ENCODE results near the gene SUDS3. TPM values are rescaled to one million over a fixed set of nuclear protein-coding genes. Genes with fewer than 3 reads are reported as not detected.

The SUDS3 gene
- total RNA-seq, 1 experiment from 2014 or later = 50.5 TPM

- H2AFZ ChIP-seq (ENCODE audit: low read length) = no peak overlapping the region
- H3K79me1 ChIP-seq (ENCODE audit: insufficient read depth, low read depth, low read length, poor library complexity, severe bottlenecking) = no peaks in the 10 kb centered on the region
- no CpG with 5 or more reads among the region's 3 CpGs for WGBS (ENCODE audit: extremely low coverage, insufficient read length, low lambda C conversion rate)
- H3K4ac ChIP-seq (ENCODE audit: low read depth, low read length) = no peak overlapping the region
- H2BK5ac ChIP-seq (ENCODE audit: insufficient read length, low read length) = no peak overlapping the region
- H3K4me1 ChIP-seq (ENCODE audit: insufficient read depth, low read length) = no peaks in the 10 kb centered on the region
- no peak for DNase-seq
- H4K5ac ChIP-seq (ENCODE audit: insufficient read length, low read depth, low read length) = no peak overlapping the region
- H3K18ac ChIP-seq (ENCODE audit: insufficient read length, low read depth, low read length) = no peak overlapping the region
- no peak overlapping the region for H3K14ac ChIP-seq (ENCODE audit: insufficient read depth, low read length)
- Mint-ChIP-seq H3K27ac (no peak overlapping the region), H3K36me3 (ENCODE audit: insufficient read depth in 1 of 3, low read depth in 3 of 3) (no peaks in the 10 kb centered on the region), H3K4me3 (no peak overlapping the region), H3K27me3 (ENCODE audit: low read depth) (no peaks in the 10 kb centered on the region), H3K9me3 (no peaks in the 10 kb centered on the region), H3K4me1 (peaks cover 4 to 5% of the 10 kb centered on the region in 2 experiments; a peak in 2 of 4 replicates)
- no peak overlapping the region for H4K8ac ChIP-seq (replicated peaks; ENCODE audit: insufficient read length, low read depth, low read length)
- no peaks in the 10 kb centered on the region for H4K20me1 ChIP-seq (ENCODE audit: control insufficient read depth, insufficient read depth, insufficient read length)
- H4K91ac ChIP-seq (ENCODE audit: insufficient read length, low read depth, low read length) = no peak overlapping the region
- H3K9me3 ChIP-seq (ENCODE audit: control insufficient read depth, low read depth, low read length) = no peaks in the 10 kb centered on the region
- no peak overlapping the region for H3K27ac ChIP-seq (ENCODE audit: insufficient read length, low read depth, low read length)
- H3K4me2 ChIP-seq (ENCODE audit: insufficient read depth, insufficient read length, low read length) = no peak overlapping the region
- H3K79me2 ChIP-seq (ENCODE audit: insufficient read depth, low read length) = no peaks in the 10 kb centered on the region
- no peak overlapping the region for H3K9ac ChIP-seq (ENCODE audit: extremely low read depth, insufficient read length, low read length)
- H2BK15ac ChIP-seq (ENCODE audit: low read depth, low read length) = no peak overlapping the region
- H3K23ac ChIP-seq (ENCODE audit: insufficient read length, low read depth, low read length) = no peak overlapping the region
- H2BK120ac ChIP-seq (ENCODE audit: low read depth, low read length, poor library complexity, severe bottlenecking) = no peak overlapping the region
- no peak overlapping the region for H3K56ac ChIP-seq (ENCODE audit: insufficient read length, low read depth, low read length)
- no peak for TF ChIP-seq CTCF (conservative IDR thresholded peaks at IDR 0.05)
- no peak overlapping the region for H3T11ph ChIP-seq (ENCODE audit: low read length)
- H2BK12ac ChIP-seq (ENCODE audit: insufficient read length, low read depth, low read length) = no peak overlapping the region
- H2AK5ac ChIP-seq (ENCODE audit: insufficient read length, low read length) = no peak overlapping the region
- no peak overlapping the region for H2BK20ac ChIP-seq (ENCODE audit: low read depth, low read length, poor library complexity, severe bottlenecking)
- no peaks in the 10 kb centered on the region for H3K27me3 ChIP-seq (ENCODE audit: insufficient read depth, low read length)
- no peaks in the 10 kb centered on the region for H3K23me2 ChIP-seq (ENCODE audit: insufficient read length, low read depth, low read length, poor library complexity, severe bottlenecking)
Observed at GRCh38 chr12:118330421-118331018, 45.8 kb upstream of the SUDS3 start.
